ENCODE results near the gene INTS7. TPM values are rescaled to one million over a fixed set of nuclear protein-coding genes. Genes with fewer than 3 reads are reported as not detected.
"Not testable (repeated sequence)": the region's sequence is repeated elsewhere in the genome, so short reads cannot be mapped to it uniquely, and the experiment has no call there.

INTS7 gene
- total and polyA plus RNA-seq, 12 donors: 6.3 to 24.5 (median 12.2) TPM

DNA sequence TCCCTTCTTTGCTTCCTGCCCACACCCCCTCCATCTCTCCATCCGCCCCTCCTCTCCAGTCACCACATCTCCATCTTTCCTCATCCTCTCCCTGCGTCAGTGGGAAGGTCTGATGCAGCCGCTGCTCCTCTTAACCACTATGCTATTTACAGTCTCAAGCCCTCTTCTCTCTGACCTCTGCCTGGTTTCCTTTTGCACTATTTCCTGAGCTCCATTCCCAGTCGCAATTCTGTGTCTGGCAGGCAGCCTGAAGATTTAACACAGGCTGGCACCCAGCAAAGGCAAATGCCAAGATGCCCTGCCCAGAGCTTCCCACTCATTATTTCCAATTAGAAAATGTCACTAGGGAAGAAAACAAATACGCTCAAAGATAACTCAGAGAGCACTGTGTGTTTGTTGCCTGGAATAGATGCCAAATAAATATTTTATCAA lies 115.2 kb downstream of the INTS7 start:
- WGBS, 4 donors: 22 to 31% (median 23%) methylated on average over 5 of the region's 5 CpGs
- peaks cover 8 to 39% of the 10 kb centered on the region in 2 donors for H3K4me1 ChIP-seq (replicated peaks in 1 of 2)
- H3K4me3 ChIP-seq: no peak overlapping the region
- no peaks in the 10 kb centered on the region for H3K9me3 ChIP-seq (replicated peaks in 1 of 3)
- peak; percentile 63 to 87 (median 77) for DNase-seq
- H3K27me3 ChIP-seq: no peaks in the 10 kb centered on the region
- no peaks in the 10 kb centered on the region for H3K36me3 ChIP-seq (replicated peaks in 1 of 2)
- intact Hi-C loops (cut with DNase I): no loop called here
- TF ChIP-seq, protein P1, sequence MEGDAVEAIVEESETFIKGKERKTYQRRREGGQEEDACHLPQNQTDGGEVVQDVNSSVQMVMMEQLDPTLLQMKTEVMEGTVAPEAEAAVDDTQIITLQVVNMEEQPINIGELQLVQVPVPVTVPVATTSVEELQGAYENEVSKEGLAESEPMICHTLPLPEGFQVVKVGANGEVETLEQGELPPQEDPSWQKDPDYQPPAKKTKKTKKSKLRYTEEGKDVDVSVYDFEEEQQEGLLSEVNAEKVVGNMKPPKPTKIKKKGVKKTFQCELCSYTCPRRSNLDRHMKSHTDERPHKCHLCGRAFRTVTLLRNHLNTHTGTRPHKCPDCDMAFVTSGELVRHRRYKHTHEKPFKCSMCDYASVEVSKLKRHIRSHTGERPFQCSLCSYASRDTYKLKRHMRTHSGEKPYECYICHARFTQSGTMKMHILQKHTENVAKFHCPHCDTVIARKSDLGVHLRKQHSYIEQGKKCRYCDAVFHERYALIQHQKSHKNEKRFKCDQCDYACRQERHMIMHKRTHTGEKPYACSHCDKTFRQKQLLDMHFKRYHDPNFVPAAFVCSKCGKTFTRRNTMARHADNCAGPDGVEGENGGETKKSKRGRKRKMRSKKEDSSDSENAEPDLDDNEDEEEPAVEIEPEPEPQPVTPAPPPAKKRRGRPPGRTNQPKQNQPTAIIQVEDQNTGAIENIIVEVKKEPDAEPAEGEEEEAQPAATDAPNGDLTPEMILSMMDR (IDR thresholded peaks at IDR 0.05): no peak
- TF ChIP-seq POLR2A (IDR thresholded peaks at IDR 0.05): no peak
- H3K27ac ChIP-seq: peak overlapping the region in 4 of 5 donors; percentile 32 to 85 (median 60)

GRCh38 chr1:211918843-211919414 lies 116.4 kb downstream of the INTS7 start:
- no peaks in the 10 kb centered on the region for H3K36me3 ChIP-seq (replicated peaks in 1 of 2)
- 89 to 91% (median 90%) methylated on average over 5 of the region's 5 CpGs for WGBS, 4 donors
- no peak for DNase-seq
- H3K27me3 ChIP-seq: no peaks in the 10 kb centered on the region
- H3K4me1 ChIP-seq (replicated peaks in 1 of 2): peaks cover 8 to 39% of the 10 kb centered on the region in 2 donors
- H3K4me3 ChIP-seq: no peak overlapping the region
- TF ChIP-seq POLR2A (IDR thresholded peaks at IDR 0.05): no peak
- TF ChIP-seq, protein P1 (IDR thresholded peaks at IDR 0.05): no peak
- intact Hi-C loops (cut with DNase I): no loop called here
- peak overlapping the region in 1 of 5 donors; percentile 85 for H3K27ac ChIP-seq
- H3K9me3 ChIP-seq (replicated peaks in 1 of 3): no peaks in the 10 kb centered on the region

GRCh38 chr1:211916458-211916857 lies 118.9 kb downstream of the INTS7 start:
- 82 to 95% (median 92%) methylated on average over 3 of the region's 3 CpGs for WGBS, 4 donors
- H3K27me3 ChIP-seq; intact Hi-C loops (cut with DNase I); DNase-seq; H3K36me3 ChIP-seq (replicated peaks in 1 of 2); H3K4me3 ChIP-seq; H3K27ac ChIP-seq; H3K9me3 ChIP-seq (replicated peaks in 1 of 3): not testable (repeated sequence)
- peaks cover 8 to 39% of the 10 kb centered on the region in 2 donors for H3K4me1 ChIP-seq (replicated peaks in 1 of 2)

GRCh38 chr1:211915924-211916323 lies 119.4 kb downstream of the INTS7 start:
- H3K27ac ChIP-seq: no peak overlapping the region
- DNase-seq: no peak
- no peak overlapping the region for H3K4me3 ChIP-seq
- H3K9me3 ChIP-seq (replicated peaks in 1 of 3): no peaks in the 10 kb centered on the region
- WGBS, 4 donors: 61 to 67% (median 66%) methylated on average over 2 of the region's 2 CpGs
- intact Hi-C loops (cut with DNase I): no loop called here
- H3K4me1 ChIP-seq (replicated peaks in 1 of 2): peaks cover 8 to 35% of the 10 kb centered on the region in 2 donors
- H3K36me3 ChIP-seq (replicated peaks in 1 of 2): no peaks in the 10 kb centered on the region
- TF ChIP-seq POLR2A (IDR thresholded peaks at IDR 0.05): no peak
- TF ChIP-seq, protein P1 (IDR thresholded peaks at IDR 0.05): no peak
- H3K27me3 ChIP-seq: no peaks in the 10 kb centered on the region

GRCh38 chr1:211912844-211913432 lies 122.4 kb downstream of the INTS7 start:
- no peaks in the 10 kb centered on the region for H3K27me3 ChIP-seq
- WGBS, 4 donors: 88 to 94% (median 93%) methylated on average over 13 of the region's 13 CpGs
- H3K4me1 ChIP-seq (replicated peaks in 1 of 2): peaks cover 0 to 6% of the 10 kb centered on the region in 2 donors
- H3K4me3 ChIP-seq: no peak overlapping the region
- H3K36me3 ChIP-seq (replicated peaks in 1 of 2): no peaks in the 10 kb centered on the region
- H3K27ac ChIP-seq: no peak overlapping the region
- TF ChIP-seq POLR2A (IDR thresholded peaks at IDR 0.05): no peak
- TF ChIP-seq, protein P1 (IDR thresholded peaks at IDR 0.05): no peak
- no peaks in the 10 kb centered on the region for H3K9me3 ChIP-seq (replicated peaks in 1 of 3)
- intact Hi-C loops (cut with DNase I): no loop called here
- no peak for DNase-seq

Measured in adrenal gland (tissue), 12 donors.